Uterus (tissue), 2 donors: ENCODE data around the gene ADK.

ENCODE experiments used
- CTCF ChIP-seq, 4 experiments: fragments of 200-600 bp in 2 of 4; fragments of 450-650 bp in 2 of 4; sonication (generic) in 2 of 4; IDR thresholded peaks; one replicate each; pipeline ENCODE4 v1.5.1; 2016 to 2019; ENCODE audit warnings: antibody characterized with exemption in 4 of 4, mild to moderate bottlenecking in 2 of 4, moderate library complexity in 1 of 4
- POLR2A ChIP-seq, 2 donors: fragments of 450-650 bp; IDR thresholded peaks; one replicate each; pipeline ENCODE4 v1.6.1; 2016; ENCODE audit warnings: antibody characterized with exemption in 2 of 2, mild to moderate bottlenecking in 1 of 2, moderate library complexity in 1 of 2

- no peak for TF ChIP-seq POLR2A (IDR thresholded peaks at IDR 0.05)
- no peak for TF ChIP-seq CTCF (IDR thresholded peaks at IDR 0.05)
Observed at GRCh38 chr10:74380795-74381194, 229.8 kb downstream of the ADK start.
